ENCODE measurements around the gene SMARCD3.
A peak's percentile ranks its signal among the peaks of the same experiment; 100 is the strongest.

The SMARCD3 gene

GRCh38 chr7:151240536-151240935 lies 8.0 kb downstream of the SMARCD3 start:
- H3K4me3 ChIP-seq (ENCODE audit: low read length): no peak overlapping the region
- DNase-seq (ENCODE audit: low read depth, low spot score): no peak

- no peak for DNase-seq (ENCODE audit: low read depth, low spot score)
- no peak overlapping the region for H3K4me3 ChIP-seq (ENCODE audit: low read length)
These were observed 8.5 kb downstream of the SMARCD3 start for GRCh38 chr7:151239837-151240459.

- DNase-seq (ENCODE audit: low read depth, low spot score): no peak
These were observed 9.3 kb downstream of the SMARCD3 start for GRCh38 chr7:151238924-151239836.

GRCh38 chr7:151238190-151238810 lies 10.2 kb downstream of the SMARCD3 start:
- H3K4me3 ChIP-seq (ENCODE audit: low read length): no peak overlapping the region
- no peak for DNase-seq (ENCODE audit: low read depth, low spot score)

More at GRCh38 chr7:151238924-151239836, 9.3 kb downstream of the SMARCD3 start:
- H3K4me3 ChIP-seq (ENCODE audit: low read length): no peak overlapping the region

GRCh38 chr7:151237244-151238189 lies 11.0 kb downstream of the SMARCD3 start:
- DNase-seq (ENCODE audit: low read depth, low spot score): no peak
- H3K4me3 ChIP-seq (ENCODE audit: low read length): no peak overlapping the region

GRCh38 chr7:151236406-151236805 lies 12.1 kb downstream of the SMARCD3 start:
- no peak for DNase-seq (ENCODE audit: low read depth, low spot score)
- no peak overlapping the region for H3K4me3 ChIP-seq (ENCODE audit: low read length)

- DNase-seq (ENCODE audit: low read depth, low spot score): no peak
- no peak overlapping the region for H3K4me3 ChIP-seq (ENCODE audit: low read length)
These were observed 13.3 kb downstream of the SMARCD3 start for GRCh38 chr7:151235091-151235787.

GRCh38 chr7:151233804-151234203 lies 14.7 kb downstream of the SMARCD3 start:
- DNase-seq (ENCODE audit: low read depth, low spot score): no peak
- H3K4me3 ChIP-seq (ENCODE audit: low read length): peak overlapping the region; percentile 94

GRCh38 chr7:151232917-151233701 lies 15.4 kb downstream of the SMARCD3 start:
- DNase-seq (ENCODE audit: low read depth, low spot score): no peak
- peak overlapping the region; percentile 94 for H3K4me3 ChIP-seq (ENCODE audit: low read length)

- peak; percentile 82 for DNase-seq (ENCODE audit: low read depth, low spot score)
- peak within 1 kb of the TSS; percentile 94 for H3K4me3 ChIP-seq (ENCODE audit: low read length)
These were observed 16.2 kb downstream of the SMARCD3 start, which contains the start of gene CHPF2 for GRCh38 chr7:151232091-151232916. CHPF2 (plus strand) TSS chr7:151232483; CDS start chr7:151234012, 1,529 bp downstream.

GRCh38 chr7:151231080-151231479 lies 17.4 kb downstream of the SMARCD3 start:
- no peak overlapping the region for H3K4me3 ChIP-seq (ENCODE audit: low read length)

GRCh38 chr7:151229249-151229648 lies 19.2 kb downstream of the SMARCD3 start:
- no peak for DNase-seq (ENCODE audit: low read depth, low spot score)

More at GRCh38 chr7:151231080-151231479, 17.4 kb downstream of the SMARCD3 start:
- DNase-seq (ENCODE audit: low read depth, low spot score): no peak

GRCh38 chr7:151228024-151228866 lies 20.2 kb downstream of the SMARCD3 start:
- no peak for DNase-seq (ENCODE audit: low read depth, low spot score)
- H3K4me3 ChIP-seq (ENCODE audit: low read length): peak overlapping the region; percentile 89

More at GRCh38 chr7:151229249-151229648, 19.2 kb downstream of the SMARCD3 start:
- no peak overlapping the region for H3K4me3 ChIP-seq (ENCODE audit: low read length)

- peak; percentile 97 for DNase-seq (ENCODE audit: low read depth, low spot score)
- H3K4me3 ChIP-seq (ENCODE audit: low read length): peak within 1 kb of the TSS; percentile 89
These were observed 21.4 kb downstream of the SMARCD3 start, which contains the start of gene ABCF2 for GRCh38 chr7:151226875-151227782. ABCF2 (minus strand) TSS chr7:151227205; CDS start chr7:151226458, 747 bp downstream.

GRCh38 chr7:151226560-151226874 lies 22.0 kb downstream of the SMARCD3 start:
- peak overlapping the region; percentile 89 for H3K4me3 ChIP-seq (ENCODE audit: low read length)

More at GRCh38 chr7:151226560-151226874, 22.0 kb downstream of the SMARCD3 start:
- DNase-seq (ENCODE audit: low read depth, low spot score): no peak
